Transverse colon (tissue), 3 donors: ENCODE results near the gene NBPF8.
"Not testable (repeated sequence)": the region's sequence is repeated elsewhere in the genome, so short reads cannot be mapped to it uniquely, and the experiment has no call there.

ENCODE experiments used
- POLR2A ChIP-seq: fragments of 450-650 bp; IDR thresholded peaks from one replicate; pipeline ENCODE4 v1.6.1; 2016; ENCODE audit warnings: antibody characterized with exemption, mild to moderate bottlenecking, moderate library complexity
- TF ChIP-seq, protein P1 (sequence below), 5 experiments: fragments of 200-600 bp in 3 of 5; fragments of 450-650 bp in 2 of 5; sonication (generic) in 3 of 5; IDR thresholded peaks; 1 replicate in 2 of 5; 2 replicates in 3 of 5; pipeline ENCODE4 v1.5.1; 2016 to 2017; ENCODE audit warnings: antibody characterized with exemption in 5 of 5, inconsistent platforms in 3 of 5, mild to moderate bottlenecking in 2 of 5, moderate library complexity in 1 of 5

DNA sequence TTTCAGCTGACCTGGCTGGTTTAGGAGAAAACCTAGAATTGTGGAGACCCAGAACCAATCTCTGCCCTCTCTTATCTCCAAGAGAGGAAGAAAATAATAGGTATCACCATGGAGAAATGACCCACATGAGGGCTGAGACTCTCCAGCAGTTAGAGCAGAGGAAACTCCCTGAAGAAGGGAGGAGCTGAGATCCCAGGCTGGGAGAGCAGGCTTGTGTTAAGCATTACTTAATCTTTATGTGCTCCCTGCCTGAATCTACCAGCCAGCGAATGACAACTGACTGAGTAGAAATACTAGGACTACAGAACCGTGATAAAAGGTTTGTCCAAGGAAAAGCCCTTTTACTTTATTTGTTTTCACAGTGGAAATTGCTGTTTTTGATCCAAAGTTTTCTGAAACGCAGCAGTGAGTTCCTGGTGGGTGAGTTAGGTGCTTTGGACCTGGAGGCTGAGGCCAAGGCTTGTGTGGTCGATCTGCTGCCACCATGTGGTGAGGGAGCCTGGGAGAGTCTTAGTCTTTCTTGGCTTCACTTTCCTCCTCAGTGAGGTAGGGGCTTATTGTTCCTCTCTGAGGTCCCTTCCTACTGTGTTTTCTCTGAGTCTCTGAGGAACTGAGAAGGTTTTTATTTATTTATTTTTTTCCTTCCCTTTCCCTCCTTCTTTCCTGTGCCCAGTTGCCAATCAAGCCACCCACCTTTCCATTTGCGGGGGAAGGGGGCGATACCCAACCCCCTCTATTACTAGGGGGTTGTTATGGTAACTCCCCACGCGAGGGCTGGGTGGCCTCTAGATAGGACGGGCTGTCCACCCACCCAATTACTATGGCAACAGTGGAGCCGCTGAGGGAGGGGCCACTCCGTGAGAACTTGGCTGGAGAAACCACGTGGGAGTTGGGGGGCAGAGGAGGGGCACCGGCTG lies 21.3 kb upstream of the NBPF8 start:
- TF ChIP-seq, protein P1, sequence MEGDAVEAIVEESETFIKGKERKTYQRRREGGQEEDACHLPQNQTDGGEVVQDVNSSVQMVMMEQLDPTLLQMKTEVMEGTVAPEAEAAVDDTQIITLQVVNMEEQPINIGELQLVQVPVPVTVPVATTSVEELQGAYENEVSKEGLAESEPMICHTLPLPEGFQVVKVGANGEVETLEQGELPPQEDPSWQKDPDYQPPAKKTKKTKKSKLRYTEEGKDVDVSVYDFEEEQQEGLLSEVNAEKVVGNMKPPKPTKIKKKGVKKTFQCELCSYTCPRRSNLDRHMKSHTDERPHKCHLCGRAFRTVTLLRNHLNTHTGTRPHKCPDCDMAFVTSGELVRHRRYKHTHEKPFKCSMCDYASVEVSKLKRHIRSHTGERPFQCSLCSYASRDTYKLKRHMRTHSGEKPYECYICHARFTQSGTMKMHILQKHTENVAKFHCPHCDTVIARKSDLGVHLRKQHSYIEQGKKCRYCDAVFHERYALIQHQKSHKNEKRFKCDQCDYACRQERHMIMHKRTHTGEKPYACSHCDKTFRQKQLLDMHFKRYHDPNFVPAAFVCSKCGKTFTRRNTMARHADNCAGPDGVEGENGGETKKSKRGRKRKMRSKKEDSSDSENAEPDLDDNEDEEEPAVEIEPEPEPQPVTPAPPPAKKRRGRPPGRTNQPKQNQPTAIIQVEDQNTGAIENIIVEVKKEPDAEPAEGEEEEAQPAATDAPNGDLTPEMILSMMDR (IDR thresholded peaks at IDR 0.05), result peak in 1 of 5 experiments; percentile 5
- TF ChIP-seq POLR2A, result not testable (repeated sequence)
